Measurements from ENCODE around the gene SLC25A28. TPM values are rescaled to one million over a fixed set of nuclear protein-coding genes. Genes with fewer than 3 reads are reported as not detected.

Gene SLC25A28
- total and polyA plus RNA-seq, 2 donors (not counting 1 experiment from before 2014, with no cell fraction given): 96.4 to 224 TPM

DNA sequence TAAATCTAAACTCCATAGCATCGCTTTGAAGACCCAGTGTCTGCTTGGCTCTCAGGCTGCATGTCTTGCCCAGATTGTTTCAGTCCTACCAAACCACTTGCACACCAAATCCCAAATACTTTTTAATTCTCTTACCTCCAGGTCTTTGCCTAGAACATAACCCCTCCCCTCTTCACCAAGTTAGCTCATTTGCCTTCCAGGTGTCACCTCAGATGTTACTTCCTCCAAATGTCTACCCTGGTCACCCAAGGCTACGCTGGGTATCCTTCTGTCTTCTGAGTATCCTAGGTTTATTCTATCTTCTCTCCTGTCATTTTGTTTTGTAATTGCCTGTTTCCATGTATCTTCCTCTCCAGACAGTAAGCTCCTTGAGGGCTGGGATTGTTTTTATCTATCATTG, 11.1 kb downstream of the SLC25A28 start:
- H3K27ac Mint-ChIP-seq: peak overlapping the region; percentile 11
- ChIA-PET POLR2A (interaction anchor here (0.5 kb wide), 1 partner anchor 9 kb away, joined by 6 read pairs; no protein-coding TSS in a partner anchor), CTCF (interaction anchor here (0.7 to 15.3 kb wide), 5 partner anchors 15 to 218 kb away, joined by 3 to 353 read pairs (median 5); no protein-coding TSS in a partner anchor)
- intact Hi-C loops (cut with micrococcal nuclease): no loop called here
- Histone ChIP-seq H3K4me2 (replicated peaks; ENCODE audit: low read depth, low read length, poor library complexity, severe bottlenecking) (no peak overlapping the region), H3K27me3 (replicated peaks in 1 of 4; ENCODE audit: control extremely low read depth in 1 of 4, control insufficient read depth in 3 of 4, insufficient read depth in 4 of 4, low read length in 3 of 4) (no peaks in the 10 kb centered on the region), H3K27ac (ENCODE audit: low read length in 2 of 2) (peak overlapping the region in 1 of 2 donors; percentile 13), H3K36me3 (replicated peaks in 1 of 2; ENCODE audit: control extremely low read depth in 1 of 2, control insufficient read depth in 1 of 2, extremely low read depth in 1 of 2, insufficient read depth in 2 of 2, low read length in 1 of 2) (peaks cover 0 to 33% of the 10 kb centered on the region in 2 experiments), H3K9me3 (ENCODE audit: control extremely low read depth in 1 of 3, control insufficient read depth in 2 of 3, insufficient read depth in 1 of 3, low read length in 2 of 3) (no peaks in the 10 kb centered on the region), H3K9ac (ENCODE audit: low read length) (no peak overlapping the region), H2AFZ (ENCODE audit: insufficient read depth, low read depth, low read length, poor library complexity, severe bottlenecking) (no peak overlapping the region), H3K4me3 (ENCODE audit: control extremely low read depth in 1 of 5, extremely low read depth in 1 of 5, insufficient read depth in 1 of 5, low read depth in 2 of 5, low read length in 4 of 5) (no peak overlapping the region), H4K20me1 (ENCODE audit: control insufficient read depth, insufficient read depth, low read length, poor library complexity, severe bottlenecking) (peaks cover 11% of the 10 kb centered on the region), H3K79me2 (ENCODE audit: control insufficient read depth, insufficient read depth, low read length) (peaks cover 30% of the 10 kb centered on the region), H3K4me1 (ENCODE audit: control insufficient read depth in 2 of 2, insufficient read depth in 2 of 2, low read length in 2 of 2) (peaks cover 6 to 25% of the 10 kb centered on the region in 2 donors)
- 100% methylated on average over 1 of the region's 2 CpGs for WGBS (ENCODE audit: insufficient coverage)
- no peak overlapping the region for H3K4me3 Mint-ChIP-seq
- DNase-seq: no peak
- H3K4me1 Mint-ChIP-seq: peaks cover 40% of the 10 kb centered on the region
- no peaks in the 10 kb centered on the region for H3K27me3 Mint-ChIP-seq
- no peaks in the 10 kb centered on the region for H3K9me3 Mint-ChIP-seq (ENCODE audit: insufficient read depth)
- ATAC-seq (ENCODE audit: low read depth): no peak
- TF ChIP-seq, protein P1, sequence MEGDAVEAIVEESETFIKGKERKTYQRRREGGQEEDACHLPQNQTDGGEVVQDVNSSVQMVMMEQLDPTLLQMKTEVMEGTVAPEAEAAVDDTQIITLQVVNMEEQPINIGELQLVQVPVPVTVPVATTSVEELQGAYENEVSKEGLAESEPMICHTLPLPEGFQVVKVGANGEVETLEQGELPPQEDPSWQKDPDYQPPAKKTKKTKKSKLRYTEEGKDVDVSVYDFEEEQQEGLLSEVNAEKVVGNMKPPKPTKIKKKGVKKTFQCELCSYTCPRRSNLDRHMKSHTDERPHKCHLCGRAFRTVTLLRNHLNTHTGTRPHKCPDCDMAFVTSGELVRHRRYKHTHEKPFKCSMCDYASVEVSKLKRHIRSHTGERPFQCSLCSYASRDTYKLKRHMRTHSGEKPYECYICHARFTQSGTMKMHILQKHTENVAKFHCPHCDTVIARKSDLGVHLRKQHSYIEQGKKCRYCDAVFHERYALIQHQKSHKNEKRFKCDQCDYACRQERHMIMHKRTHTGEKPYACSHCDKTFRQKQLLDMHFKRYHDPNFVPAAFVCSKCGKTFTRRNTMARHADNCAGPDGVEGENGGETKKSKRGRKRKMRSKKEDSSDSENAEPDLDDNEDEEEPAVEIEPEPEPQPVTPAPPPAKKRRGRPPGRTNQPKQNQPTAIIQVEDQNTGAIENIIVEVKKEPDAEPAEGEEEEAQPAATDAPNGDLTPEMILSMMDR (IDR thresholded peaks at IDR 0.05): no peak
- TF ChIP-seq EZH2 (IDR thresholded peaks at IDR 0.05; ENCODE audit: borderline replicate concordance, insufficient read depth, low read depth, low read length, poor library complexity, severe bottlenecking): no peak

DNA sequence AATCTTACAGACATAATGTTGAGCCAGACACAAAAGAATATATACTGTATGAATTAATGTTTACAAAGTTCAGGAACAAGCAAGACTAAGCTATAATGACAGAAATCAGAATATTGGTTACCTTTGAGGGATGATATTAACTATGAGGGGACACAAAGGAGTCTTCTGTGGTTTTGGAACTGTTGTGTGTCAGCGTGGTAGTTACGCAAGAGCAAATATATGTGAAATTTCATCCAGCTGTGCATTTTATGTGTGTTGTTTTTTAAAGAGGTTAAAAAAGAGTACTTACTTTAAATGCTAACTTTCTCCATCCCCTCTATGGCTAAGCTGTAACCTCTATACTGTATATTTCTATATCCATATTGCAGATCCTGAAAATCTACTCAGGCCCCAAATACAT, 14.9 kb downstream of the SLC25A28 start:
- Histone ChIP-seq H3K4me3 (ENCODE audit: control extremely low read depth in 1 of 5, extremely low read depth in 1 of 5, insufficient read depth in 1 of 5, low read depth in 2 of 5, low read length in 4 of 5) (no peak overlapping the region), H4K20me1 (ENCODE audit: control insufficient read depth, insufficient read depth, low read length, poor library complexity, severe bottlenecking) (no peaks in the 10 kb centered on the region), H3K27ac (ENCODE audit: low read length in 2 of 2) (no peak overlapping the region), H3K36me3 (replicated peaks in 1 of 2; ENCODE audit: control extremely low read depth in 1 of 2, control insufficient read depth in 1 of 2, extremely low read depth in 1 of 2, insufficient read depth in 2 of 2, low read length in 1 of 2) (peaks cover 0 to 4% of the 10 kb centered on the region in 2 experiments), H3K4me1 (ENCODE audit: control insufficient read depth in 2 of 2, insufficient read depth in 2 of 2, low read length in 2 of 2) (peaks cover 7 to 17% of the 10 kb centered on the region in 2 donors), H3K9me3 (ENCODE audit: control extremely low read depth in 1 of 3, control insufficient read depth in 2 of 3, insufficient read depth in 1 of 3, low read length in 2 of 3) (no peaks in the 10 kb centered on the region), H3K9ac (ENCODE audit: low read length) (no peak overlapping the region), H3K27me3 (replicated peaks in 1 of 4; ENCODE audit: control extremely low read depth in 1 of 4, control insufficient read depth in 3 of 4, insufficient read depth in 4 of 4, low read length in 3 of 4) (no peaks in the 10 kb centered on the region), H2AFZ (ENCODE audit: insufficient read depth, low read depth, low read length, poor library complexity, severe bottlenecking) (no peak overlapping the region), H3K79me2 (ENCODE audit: control insufficient read depth, insufficient read depth, low read length) (peaks cover 3% of the 10 kb centered on the region), H3K4me2 (replicated peaks; ENCODE audit: low read depth, low read length, poor library complexity, severe bottlenecking) (no peak overlapping the region)
- H3K4me1 Mint-ChIP-seq: peaks cover 26% of the 10 kb centered on the region
- ATAC-seq (ENCODE audit: low read depth) (no peak), DNase-seq (no peak)
- WGBS (ENCODE audit: insufficient coverage): no CpG with 5 or more reads among the region's 2 CpGs
- H3K4me3 Mint-ChIP-seq: no peak overlapping the region
- POLR2A ChIA-PET: no interaction called here
- intact Hi-C loops (cut with micrococcal nuclease): no loop called here
- no peaks in the 10 kb centered on the region for H3K9me3 Mint-ChIP-seq (ENCODE audit: insufficient read depth)
- H3K27ac Mint-ChIP-seq: no peak overlapping the region
- no peak for TF ChIP-seq EZH2 (IDR thresholded peaks at IDR 0.05; ENCODE audit: borderline replicate concordance, insufficient read depth, low read depth, low read length, poor library complexity, severe bottlenecking)
- TF ChIP-seq, protein P1 (IDR thresholded peaks at IDR 0.05): no peak
- CTCF ChIA-PET: interaction anchor here (1.1 to 3.7 kb wide), 3 partner anchors 10 to 45 kb away, joined by 3 to 8 read pairs (median 6); no protein-coding TSS in a partner anchor
- H3K27me3 Mint-ChIP-seq: no peaks in the 10 kb centered on the region
